Mesenchymal stem cell (in vitro differentiated cells and primary cell): ENCODE results near the gene SLFN13.
"Not testable (repeated sequence)": the region's sequence is repeated elsewhere in the genome, so short reads cannot be mapped to it uniquely, and the experiment has no call there.

Experiments
- DNase-seq: peaks from one replicate; pipeline ENCODE4 v3.0.0-alpha.2; 2013
- H2AFZ ChIP-seq: one replicate; pipeline ENCODE4 v1.6.1; 2013; ENCODE audit warnings: low read depth, mild to moderate bottlenecking, control low read depth, inconsistent platforms, low read length, moderate library complexity
- H2AK5ac ChIP-seq: 2 replicates; pipeline ENCODE4 v1.6.1; 2013; ENCODE audit warnings: low read length, moderate library complexity, mild to moderate bottlenecking, inconsistent platforms; ENCODE audit not compliant: severe bottlenecking
- H2BK120ac ChIP-seq: one replicate; pipeline ENCODE4 v1.6.1; 2013; ENCODE audit warnings: low read depth, mild to moderate bottlenecking, inconsistent platforms, low read length, moderate library complexity
- H2BK12ac ChIP-seq, 2 experiments: one replicate each; pipeline ENCODE4 v1.6.1; 2013; ENCODE audit warnings: inconsistent platforms in 2 of 2, low read length in 2 of 2, mild to moderate bottlenecking in 2 of 2, moderate library complexity in 2 of 2, control low read depth in 1 of 2
- H2BK15ac ChIP-seq: one replicate; pipeline ENCODE4 v1.6.1; 2013; ENCODE audit warnings: mild to moderate bottlenecking, low read depth, inconsistent platforms; ENCODE audit not compliant: poor library complexity, severe bottlenecking
- H2BK5ac ChIP-seq: 2 replicates; pipeline ENCODE4 v1.6.1; 2013; ENCODE audit warnings: low read depth, mild to moderate bottlenecking, low read length, control low read depth, inconsistent platforms; ENCODE audit not compliant: poor library complexity, severe bottlenecking
- H3K14ac ChIP-seq, 2 experiments: one replicate each; pipeline ENCODE4 v1.6.1; 2013; ENCODE audit warnings: inconsistent platforms in 2 of 2, low read length in 2 of 2, control low read depth in 1 of 2, mild to moderate bottlenecking in 1 of 2, moderate library complexity in 1 of 2
- H3K18ac ChIP-seq, 2 experiments: one replicate each; pipeline ENCODE4 v1.6.1; 2013; ENCODE audit warnings: inconsistent platforms in 2 of 2, low read length in 2 of 2, control low read depth in 1 of 2, low read depth in 1 of 2, mild to moderate bottlenecking in 1 of 2
- H3K23ac ChIP-seq, 2 experiments: one replicate each; pipeline ENCODE4 v1.6.1; 2013; ENCODE audit warnings: inconsistent platforms in 2 of 2, low read length in 2 of 2, mild to moderate bottlenecking in 2 of 2, moderate library complexity in 2 of 2, control low read depth in 1 of 2
- H3K27ac ChIP-seq: 2 replicates; pipeline ENCODE4 v1.5.1; 2013; ENCODE audit warnings: mild to moderate bottlenecking, moderate library complexity, low read length, control low read depth, inconsistent platforms; ENCODE audit not compliant: poor library complexity, severe bottlenecking
- H3K27me3 ChIP-seq, 2 experiments: 2 replicates each; pipeline versions ENCODE4 v1.6.1 to v1.7.0; 2013; ENCODE audit warnings: low read length in 2 of 2, mild to moderate bottlenecking in 2 of 2, moderate library complexity in 2 of 2, control low read depth in 1 of 2, inconsistent platforms in 1 of 2; ENCODE audit not compliant: control insufficient read depth in 1 of 2, insufficient read depth in 1 of 2
- H3K36me3 ChIP-seq, 2 experiments: 2 replicates each; pipeline versions ENCODE4 v1.6.1 to v1.7.0; 2013; ENCODE audit warnings: low read length in 2 of 2, control low read depth in 1 of 2, inconsistent platforms in 1 of 2, low read depth in 1 of 2, mild to moderate bottlenecking in 1 of 2; ENCODE audit not compliant: insufficient read depth in 2 of 2, control insufficient read depth in 1 of 2
- H3K4ac ChIP-seq, 2 experiments: one replicate each; pipeline ENCODE4 v1.6.1; 2013; ENCODE audit warnings: inconsistent platforms in 2 of 2, low read length in 2 of 2, mild to moderate bottlenecking in 2 of 2, moderate library complexity in 2 of 2, control low read depth in 1 of 2, low read depth in 1 of 2
- H3K4me1 ChIP-seq: 2 replicates; pipeline ENCODE4 v1.6.1; 2013; ENCODE audit warnings: low read depth, low read length, control low read depth; ENCODE audit not compliant: control insufficient read depth, insufficient read depth
- H3K4me2 ChIP-seq: 2 replicates; pipeline ENCODE4 v1.6.1; 2013; ENCODE audit warnings: low read length, mild to moderate bottlenecking, inconsistent platforms; ENCODE audit not compliant: poor library complexity, severe bottlenecking
- H3K4me3 ChIP-seq, 2 experiments: 2 replicates each; pipeline versions ENCODE4 v1.5.1 to v1.7.0; 2013; ENCODE audit warnings: low read length in 2 of 2, mild to moderate bottlenecking in 2 of 2, control low read depth in 1 of 2, low read depth in 1 of 2; ENCODE audit not compliant: insufficient read depth in 1 of 2
- H3K79me1 ChIP-seq: replicated peaks from 2 replicates; pipeline ENCODE4 v1.6.1; 2013; ENCODE audit warnings: mild to moderate bottlenecking, control low read depth, low read length, inconsistent platforms; ENCODE audit not compliant: poor library complexity, severe bottlenecking
- H3K9ac ChIP-seq: 2 replicates; pipeline ENCODE4 v1.7.0; 2013; ENCODE audit warnings: mild to moderate bottlenecking, low read length, moderate library complexity
- H3K9me3 ChIP-seq: 2 replicates; pipeline ENCODE4 v1.7.0; 2013; ENCODE audit warnings: mild to moderate bottlenecking, low read length; ENCODE audit not compliant: control insufficient read depth
- H4K8ac ChIP-seq: one replicate; pipeline ENCODE4 v1.6.1; 2013; ENCODE audit warnings: inconsistent platforms, mild to moderate bottlenecking, low read length, moderate library complexity
- H4K91ac ChIP-seq: one replicate; pipeline ENCODE4 v1.6.1; 2013; ENCODE audit warnings: mild to moderate bottlenecking, low read length, inconsistent platforms
- WGBS: methylation state at CpG from one replicate; pipeline ENCODE4 v1.1.7; 2013; ENCODE audit warnings: mixed read lengths; 5-methylcytosine and 5-hydroxymethylcytosine counted together

Gene SLFN13

GRCh38 chr17:35421069-35421468 is 27.5 kb downstream of the SLFN13 start:
- H4K8ac ChIP-seq, H3K23ac ChIP-seq, H4K91ac ChIP-seq, H2BK5ac ChIP-seq, H2BK15ac ChIP-seq, H3K4me1 ChIP-seq, H3K9ac ChIP-seq, H2AK5ac ChIP-seq, H3K4me2 ChIP-seq, H3K27me3 ChIP-seq, H3K4ac ChIP-seq, H3K27ac ChIP-seq, H3K4me3 ChIP-seq, H2AFZ ChIP-seq, DNase-seq, H2BK120ac ChIP-seq, H3K18ac ChIP-seq, H3K9me3 ChIP-seq, H3K14ac ChIP-seq, H2BK12ac ChIP-seq: not testable (repeated sequence)
- Histone ChIP-seq H3K79me1 (peaks cover 19% of the 10 kb centered on the region), H3K36me3 (peaks cover 11 to 40% of the 10 kb centered on the region in 2 experiments)
- WGBS: 92% methylated on average over 6 of the region's 9 CpGs

- Histone ChIP-seq H3K4me2 (no peak overlapping the region), H3K9ac (no peak overlapping the region), H3K4ac (no peak overlapping the region), H4K91ac (no peak overlapping the region), H3K79me1 (peaks cover 17% of the 10 kb centered on the region), H3K23ac (no peak overlapping the region), H3K9me3 (peaks cover 16% of the 10 kb centered on the region), H3K27me3 (no peaks in the 10 kb centered on the region), H3K4me3 (no peak overlapping the region), H2BK5ac (no peak overlapping the region), H3K14ac (no peak overlapping the region), H3K36me3 (peaks cover 12 to 50% of the 10 kb centered on the region in 2 experiments), H2AFZ (no peak overlapping the region), H2BK12ac (no peak overlapping the region), H3K27ac (no peak overlapping the region), H2BK15ac (no peak overlapping the region), H3K4me1 (no peaks in the 10 kb centered on the region), H2AK5ac (no peak overlapping the region), H3K18ac (no peak overlapping the region), H2BK120ac (no peak overlapping the region), H4K8ac (no peak overlapping the region)
- 97% methylated on average over 2 of the region's 2 CpGs for WGBS
- DNase-seq: no peak
Observed at GRCh38 chr17:35416659-35417058, 31.9 kb downstream of the SLFN13 start.

- peaks cover 16 to 60% of the 10 kb centered on the region in 2 experiments for H3K36me3 ChIP-seq
- not testable (repeated sequence) for H3K4me1 ChIP-seq, H4K91ac ChIP-seq, H2BK120ac ChIP-seq, H2BK15ac ChIP-seq, H2BK12ac ChIP-seq, H3K18ac ChIP-seq, H3K4ac ChIP-seq, H2AK5ac ChIP-seq, H4K8ac ChIP-seq, H2BK5ac ChIP-seq, DNase-seq, H3K23ac ChIP-seq, H2AFZ ChIP-seq, H3K27ac ChIP-seq, H3K4me3 ChIP-seq, H3K27me3 ChIP-seq, H3K9ac ChIP-seq, H3K4me2 ChIP-seq, H3K14ac ChIP-seq
- H3K9me3 ChIP-seq: peaks cover 16% of the 10 kb centered on the region
- WGBS: 100% methylated on average over 2 of the region's 2 CpGs
- H3K79me1 ChIP-seq: peaks cover 19% of the 10 kb centered on the region
Observed at GRCh38 chr17:35414707-35415106, 33.9 kb downstream of the SLFN13 start.

DNA sequence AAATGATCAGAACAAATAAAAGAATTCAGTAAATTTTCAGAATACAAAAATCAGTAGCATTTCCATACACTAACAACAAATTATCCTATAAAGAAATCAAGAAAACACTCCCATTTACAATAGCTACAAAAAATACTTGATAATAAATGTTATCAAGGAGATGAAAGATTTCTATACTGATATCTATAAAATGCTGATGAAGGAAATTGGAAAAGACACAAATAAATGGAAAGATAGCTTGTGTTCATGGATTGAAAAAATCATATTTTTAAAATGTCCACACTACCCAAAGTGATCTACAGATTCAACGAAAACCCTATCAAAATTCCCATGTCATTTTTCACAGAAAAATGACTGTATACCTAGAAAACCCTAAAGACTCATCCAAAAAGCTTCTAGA is 34.3 kb downstream of the SLFN13 start:
- peaks cover 22% of the 10 kb centered on the region for H3K79me1 ChIP-seq
- peaks cover 16% of the 10 kb centered on the region for H3K9me3 ChIP-seq
- no peak overlapping the region for H3K4me3 ChIP-seq
- H4K8ac ChIP-seq: no peak overlapping the region
- H2BK5ac ChIP-seq: no peak overlapping the region
- no peaks in the 10 kb centered on the region for H3K4me1 ChIP-seq
- H3K36me3 ChIP-seq: peaks cover 18 to 60% of the 10 kb centered on the region in 2 experiments
- no peak for DNase-seq
- H3K23ac ChIP-seq: no peak overlapping the region
- H2AK5ac ChIP-seq: no peak overlapping the region
- H2BK120ac ChIP-seq: no peak overlapping the region
- no peak overlapping the region for H3K18ac ChIP-seq
- no peak overlapping the region for H2BK15ac ChIP-seq
- H3K27me3 ChIP-seq: no peaks in the 10 kb centered on the region
- 91% methylated on average over 1 of the region's 1 CpG for WGBS
- no peak overlapping the region for H3K14ac ChIP-seq
- no peak overlapping the region for H3K9ac ChIP-seq
- H2AFZ ChIP-seq: no peak overlapping the region
- H4K91ac ChIP-seq: no peak overlapping the region
- H3K4me2 ChIP-seq: no peak overlapping the region
- no peak overlapping the region for H3K4ac ChIP-seq
- H3K27ac ChIP-seq: no peak overlapping the region
- no peak overlapping the region for H2BK12ac ChIP-seq
